HG03439 (cell line): ENCODE results near the gene C21orf91.

Experiments
- ATAC-seq: cut with Tn5 transposase; IDR thresholded peaks from one replicate; pipeline ENCODE4 v1.9.1; 2021; ENCODE audit warnings: mild to moderate bottlenecking, moderate library complexity; ENCODE audit not compliant: unreplicated experiment

Gene C21orf91

DNA sequence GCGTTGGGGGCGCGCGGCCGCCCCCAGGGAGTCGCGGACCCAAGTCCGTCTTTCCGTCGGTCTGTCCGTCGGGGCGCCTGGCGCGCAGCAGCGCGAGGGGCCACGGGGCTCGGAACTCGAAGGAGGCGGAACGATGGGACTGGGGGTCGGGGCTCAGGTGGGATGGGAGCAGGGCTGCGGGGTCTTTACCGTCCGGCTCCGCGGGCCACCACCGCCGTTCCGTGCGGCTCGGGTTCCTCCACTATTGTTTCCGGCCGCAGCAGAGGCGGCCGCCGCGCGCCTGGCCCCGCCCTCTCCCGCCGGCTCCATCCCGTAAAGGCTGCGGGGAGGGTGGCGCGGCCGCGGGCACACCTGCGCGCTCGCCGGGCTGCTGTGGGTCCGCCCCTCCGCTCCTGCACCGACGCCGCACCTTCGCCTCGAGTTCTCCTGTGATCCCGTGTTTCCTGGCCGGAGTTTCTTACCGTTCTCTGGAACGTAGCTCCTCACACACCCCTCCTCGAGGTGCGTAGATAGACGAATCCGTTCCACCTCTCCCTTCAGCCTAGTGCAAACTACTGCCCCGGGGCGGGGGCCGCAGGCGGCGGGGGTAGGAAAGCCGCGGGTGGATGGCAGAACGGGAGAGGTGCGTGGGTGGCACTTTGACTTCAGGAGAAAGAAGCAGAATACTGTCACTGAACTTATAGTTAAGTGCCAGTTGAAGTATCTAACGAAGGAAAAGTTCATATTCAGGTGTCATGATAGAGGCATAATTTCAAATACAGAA lies at the start of gene C21orf91:
Gene C21orf91, minus strand, starts transcription at position 243 of the 763 bp plus-strand sequence. CDS start 1,038 bp downstream, outside the sequence.
- ATAC-seq, result peak; percentile 92

DNA sequence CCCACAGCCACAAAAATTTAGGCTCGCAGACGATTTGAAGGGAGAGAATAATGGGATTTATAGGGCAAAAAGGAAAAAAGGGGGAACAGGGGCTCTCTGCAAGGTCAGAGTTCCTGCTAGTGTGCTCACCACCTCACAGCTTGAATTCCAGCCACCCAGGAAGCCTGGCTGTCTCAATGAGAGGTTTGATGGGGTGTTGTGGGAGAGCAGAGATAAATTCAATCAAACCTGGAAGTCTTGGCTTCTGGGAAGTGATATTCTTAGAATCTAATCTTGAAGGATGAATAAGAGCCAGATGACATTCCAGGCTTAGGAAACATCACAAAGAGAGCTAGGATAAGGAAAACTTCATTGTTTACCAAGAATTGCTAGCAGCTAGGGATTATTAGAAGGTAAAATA lies 47.4 kb upstream of the C21orf91 start:
- no peak for ATAC-seq

DNA sequence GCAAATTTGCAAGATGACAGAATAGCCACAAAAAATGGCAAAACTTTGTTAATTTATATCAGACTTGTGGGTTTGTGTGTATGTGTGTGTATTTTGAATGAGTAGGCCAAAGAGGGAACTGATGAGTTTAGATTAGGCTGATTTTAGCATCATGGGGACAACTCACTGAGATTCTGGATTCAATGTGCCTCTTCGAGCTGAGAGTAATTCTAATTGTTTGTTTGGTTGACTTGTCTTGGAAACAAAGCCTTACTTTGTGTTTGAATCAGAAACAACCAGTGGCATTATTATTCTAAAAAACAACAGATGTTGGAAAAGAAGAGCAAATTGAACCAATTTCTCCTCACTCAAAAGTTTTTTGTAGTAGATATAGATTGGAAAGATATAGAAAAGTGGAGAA lies 40.5 kb upstream of the C21orf91 start:
- ATAC-seq, result no peak

DNA sequence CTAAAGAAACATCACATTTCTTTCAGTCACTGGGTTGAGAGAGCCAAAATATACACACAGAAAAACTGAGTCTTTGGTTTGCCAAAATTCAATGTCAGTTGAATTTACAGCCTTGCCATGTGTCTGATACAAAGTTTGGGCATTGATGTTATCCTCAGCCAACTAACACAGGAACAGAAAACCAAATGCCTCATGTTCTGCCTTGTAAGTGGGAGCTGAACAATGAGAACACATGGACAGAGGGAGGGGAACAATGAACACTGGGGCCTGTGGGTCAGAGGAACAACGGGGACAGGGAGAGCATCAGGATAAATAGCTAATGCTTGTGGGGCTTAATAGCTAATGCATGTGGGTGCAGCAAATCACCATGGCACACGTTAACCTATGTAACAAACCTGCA lies 39.6 kb upstream of the C21orf91 start:
- ATAC-seq, result no peak

DNA sequence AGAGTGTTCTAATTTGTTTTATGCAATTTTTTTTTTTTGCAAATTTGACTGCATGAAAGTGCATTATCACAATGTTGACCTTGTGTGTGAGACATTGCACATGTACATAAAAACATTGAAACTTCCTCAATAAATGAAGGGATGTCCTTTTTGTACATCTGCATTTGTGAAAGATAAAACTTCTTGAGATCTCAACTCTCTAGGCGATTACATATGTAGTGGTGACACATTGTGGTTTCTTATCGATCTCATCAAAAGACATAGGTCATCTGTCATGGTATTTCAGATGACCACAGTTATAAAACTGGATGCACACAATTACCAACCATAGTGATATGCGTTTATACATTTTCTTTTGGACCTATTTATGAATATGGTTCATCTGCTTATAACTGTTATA lies 35.6 kb upstream of the C21orf91 start:
- no peak for ATAC-seq

DNA sequence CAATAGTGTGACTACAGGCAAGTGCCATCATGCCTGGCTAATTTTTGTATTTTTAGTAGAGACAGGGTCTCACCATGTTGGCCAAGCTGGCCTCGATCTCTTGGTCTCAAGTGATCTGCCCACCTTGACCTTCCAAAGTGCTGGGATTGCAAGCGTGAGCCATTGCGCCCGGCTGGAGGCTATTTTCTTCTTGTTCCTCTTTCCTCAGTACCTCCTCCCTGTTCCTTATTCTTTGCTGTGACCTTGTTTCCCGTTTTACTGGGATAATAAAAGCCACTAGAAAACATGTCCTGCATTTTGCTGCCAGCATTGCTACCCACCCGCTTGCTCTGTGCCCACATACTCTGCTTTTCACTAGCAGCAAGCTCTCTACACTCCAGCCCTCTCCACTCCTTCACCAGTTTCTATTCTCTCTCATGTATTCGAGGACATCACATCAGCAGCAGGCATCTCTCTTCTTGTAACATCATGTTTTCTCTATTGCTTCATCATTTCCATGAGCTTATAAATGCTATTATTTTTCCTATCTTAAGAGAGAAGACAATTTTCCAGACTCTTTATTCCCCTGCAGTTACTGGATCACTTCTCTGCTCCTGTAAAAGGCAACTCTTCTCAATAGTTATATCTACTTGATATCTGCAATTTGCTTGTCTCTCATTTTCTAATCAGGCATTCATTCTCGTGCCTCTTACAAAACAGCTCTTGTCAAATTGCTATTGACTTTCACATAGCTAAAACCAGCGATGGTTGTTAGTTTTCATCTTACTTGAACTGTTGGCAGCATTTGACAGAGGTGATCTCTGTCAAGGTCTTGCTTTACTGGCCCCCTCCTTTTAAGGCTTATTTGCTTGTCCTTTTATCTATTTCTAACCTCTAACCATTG lies 34.5 kb upstream of the C21orf91 start:
- ATAC-seq, result no peak

DNA sequence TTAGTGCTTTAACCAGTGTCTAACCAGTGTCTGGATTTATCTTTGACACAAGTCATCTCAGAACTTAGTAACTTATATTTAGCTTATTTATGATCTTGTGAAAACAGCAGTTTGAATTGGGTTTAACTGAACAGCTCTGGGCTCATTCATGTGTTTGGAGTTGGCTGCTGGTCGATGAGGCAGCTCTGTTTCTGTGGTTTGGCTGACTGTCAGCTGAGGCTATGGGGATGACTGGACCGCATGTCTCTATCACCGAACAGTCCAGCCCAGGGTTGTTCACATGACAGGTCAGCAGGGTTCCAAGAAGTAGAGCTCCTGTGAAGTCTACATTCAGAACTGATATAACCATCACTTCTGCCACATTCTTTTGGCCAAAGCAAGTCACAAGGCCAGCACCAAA lies 29.1 kb upstream of the C21orf91 start:
- peak; percentile 97 for ATAC-seq

DNA sequence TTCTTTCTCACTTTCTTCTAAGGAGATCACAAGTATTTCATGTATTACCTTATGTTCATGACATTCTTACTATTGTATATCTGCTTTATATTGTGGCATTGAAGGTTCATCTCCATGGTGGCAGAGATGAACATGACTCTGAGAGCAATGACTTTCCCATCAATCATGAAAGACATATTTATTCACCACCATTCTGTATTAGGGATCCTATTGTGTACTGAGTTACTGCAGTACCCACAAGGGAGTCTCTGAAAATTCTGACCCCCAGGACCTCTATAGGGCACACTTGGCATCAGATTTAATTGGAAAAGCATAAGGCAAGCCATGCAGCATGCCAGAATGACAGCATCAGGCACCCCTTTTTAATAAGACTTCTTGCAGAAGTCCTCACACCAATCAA lies 21.9 kb upstream of the C21orf91 start:
- ATAC-seq, result no peak

DNA sequence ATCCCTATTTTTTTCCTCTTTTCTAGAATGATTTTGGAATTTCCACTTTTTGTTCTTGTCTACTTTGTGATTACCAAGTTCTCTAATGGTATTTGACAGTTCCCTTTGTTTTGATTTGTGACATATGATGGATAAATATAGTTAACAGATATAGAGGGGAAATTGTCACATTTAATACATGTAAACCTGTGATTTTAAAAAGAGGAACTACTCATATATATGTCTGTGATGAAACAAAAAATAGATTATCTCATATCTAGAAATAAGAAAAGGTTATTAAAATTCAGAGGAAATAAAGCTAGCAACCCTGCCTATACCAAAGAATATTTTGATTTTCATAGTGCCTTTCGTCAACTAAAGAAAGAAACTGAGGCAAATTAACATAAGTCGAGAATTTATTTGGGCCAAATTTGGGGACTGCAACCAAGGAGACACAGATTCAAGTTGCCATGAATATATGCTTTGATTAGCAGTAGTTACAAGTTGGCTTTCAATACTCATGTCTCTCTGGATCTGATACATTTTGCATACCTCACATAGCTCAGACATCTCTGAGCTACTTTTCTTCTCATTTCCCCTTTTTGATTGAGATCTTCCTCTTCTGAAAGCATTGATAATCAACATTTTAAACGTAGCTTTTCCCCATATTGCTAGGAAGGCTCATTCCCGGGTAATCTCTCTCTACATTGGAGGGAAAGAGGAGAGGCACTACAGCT lies 15.6 kb upstream of the C21orf91 start:
- ATAC-seq, result no peak

DNA sequence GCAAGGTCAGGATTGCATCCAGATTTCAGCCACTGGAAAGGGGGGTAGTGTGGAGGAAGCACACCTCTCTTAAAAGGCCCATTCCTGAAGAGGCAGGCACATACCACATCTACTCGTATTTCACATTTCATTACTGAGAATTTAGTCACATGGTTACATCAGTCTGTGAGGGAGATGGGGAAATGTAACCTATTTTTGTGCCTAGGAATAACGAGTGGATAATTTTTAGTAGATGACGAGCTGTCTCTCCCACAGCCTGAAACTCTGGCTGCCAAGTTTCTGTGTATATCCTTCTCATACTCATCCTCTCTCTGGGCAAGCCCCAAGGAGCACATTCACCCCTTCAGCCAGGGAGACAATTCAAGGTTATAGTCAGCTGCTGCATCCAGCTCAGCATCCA lies 10.3 kb upstream of the C21orf91 start:
- no peak for ATAC-seq

DNA sequence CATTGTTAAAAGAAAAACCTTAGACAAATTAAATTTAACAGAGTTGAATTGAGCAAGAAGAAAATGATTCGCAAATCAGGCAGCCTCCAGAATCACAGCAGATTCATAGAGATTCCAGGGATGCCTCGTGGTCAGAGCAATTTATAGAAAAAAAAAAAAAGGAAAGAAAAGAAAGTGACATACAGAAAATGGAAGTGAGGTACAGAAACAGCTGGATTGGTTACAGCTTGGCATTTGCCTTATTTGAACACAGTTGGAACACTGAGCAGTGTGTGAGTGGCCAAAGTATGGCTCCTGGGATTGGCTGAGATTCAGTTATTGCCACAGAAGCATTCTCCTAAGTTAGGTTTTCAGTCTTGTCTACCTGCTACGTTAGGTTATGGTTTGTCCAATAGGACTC lies 9.1 kb upstream of the C21orf91 start:
- ATAC-seq, result no peak

DNA sequence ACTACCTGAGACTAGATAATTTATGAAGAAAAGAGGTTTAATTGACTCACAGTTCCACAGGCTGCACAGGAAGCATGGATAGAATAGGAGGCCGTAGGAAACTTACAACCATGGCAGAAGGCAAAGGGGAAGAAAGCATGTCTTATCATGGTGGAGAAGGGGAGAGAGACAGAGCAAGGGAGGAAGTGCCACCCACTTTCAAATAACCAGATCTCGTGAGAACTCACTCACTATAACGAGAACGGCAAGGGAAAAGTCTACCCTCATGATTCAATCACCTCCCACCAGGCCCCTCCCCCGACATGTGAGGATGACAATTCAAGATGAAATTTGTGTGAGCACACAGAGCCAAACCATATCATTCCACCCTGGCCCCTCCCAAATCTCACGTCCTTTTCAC lies 4.7 kb upstream of the C21orf91 start:
- no peak for ATAC-seq

DNA sequence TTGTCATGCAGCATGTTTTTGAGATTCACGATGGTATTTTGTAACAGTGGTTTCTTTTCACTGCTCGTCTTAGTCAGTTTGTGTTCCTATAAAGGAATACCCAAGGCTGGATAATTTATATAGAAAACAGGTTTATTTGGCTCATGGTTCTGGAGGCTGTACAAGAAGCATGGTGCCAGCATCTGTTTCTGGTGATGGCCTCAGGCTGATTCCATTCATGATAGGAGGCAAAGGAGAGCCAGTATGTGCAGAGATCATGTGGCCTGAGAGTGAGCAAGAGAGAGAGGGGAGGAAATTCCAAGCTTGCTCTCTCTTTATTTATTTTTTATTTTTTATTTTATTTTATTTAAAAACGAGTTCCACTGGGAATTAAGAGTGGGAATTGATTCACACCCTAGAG lies 2.0 kb upstream of the C21orf91 start:
- ATAC-seq, result no peak

DNA sequence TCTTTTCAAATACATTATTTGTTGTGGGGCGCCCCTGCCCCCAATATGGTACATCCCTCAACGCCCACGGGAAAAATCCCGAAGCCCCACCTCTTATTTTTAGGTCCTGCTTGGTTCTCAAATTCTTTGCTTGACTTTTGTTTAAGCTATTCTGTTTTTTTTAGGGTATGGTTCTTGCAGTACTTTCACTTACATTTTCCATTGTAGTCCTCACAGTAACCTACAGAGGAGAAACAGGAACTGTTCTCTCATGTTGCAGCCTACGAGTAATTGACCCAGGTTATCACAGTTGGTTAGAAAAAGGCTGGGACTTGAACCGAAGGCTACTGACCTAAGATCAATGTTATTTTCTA lies 697 bp upstream of the C21orf91 start:
- peak; percentile 56 for ATAC-seq

DNA sequence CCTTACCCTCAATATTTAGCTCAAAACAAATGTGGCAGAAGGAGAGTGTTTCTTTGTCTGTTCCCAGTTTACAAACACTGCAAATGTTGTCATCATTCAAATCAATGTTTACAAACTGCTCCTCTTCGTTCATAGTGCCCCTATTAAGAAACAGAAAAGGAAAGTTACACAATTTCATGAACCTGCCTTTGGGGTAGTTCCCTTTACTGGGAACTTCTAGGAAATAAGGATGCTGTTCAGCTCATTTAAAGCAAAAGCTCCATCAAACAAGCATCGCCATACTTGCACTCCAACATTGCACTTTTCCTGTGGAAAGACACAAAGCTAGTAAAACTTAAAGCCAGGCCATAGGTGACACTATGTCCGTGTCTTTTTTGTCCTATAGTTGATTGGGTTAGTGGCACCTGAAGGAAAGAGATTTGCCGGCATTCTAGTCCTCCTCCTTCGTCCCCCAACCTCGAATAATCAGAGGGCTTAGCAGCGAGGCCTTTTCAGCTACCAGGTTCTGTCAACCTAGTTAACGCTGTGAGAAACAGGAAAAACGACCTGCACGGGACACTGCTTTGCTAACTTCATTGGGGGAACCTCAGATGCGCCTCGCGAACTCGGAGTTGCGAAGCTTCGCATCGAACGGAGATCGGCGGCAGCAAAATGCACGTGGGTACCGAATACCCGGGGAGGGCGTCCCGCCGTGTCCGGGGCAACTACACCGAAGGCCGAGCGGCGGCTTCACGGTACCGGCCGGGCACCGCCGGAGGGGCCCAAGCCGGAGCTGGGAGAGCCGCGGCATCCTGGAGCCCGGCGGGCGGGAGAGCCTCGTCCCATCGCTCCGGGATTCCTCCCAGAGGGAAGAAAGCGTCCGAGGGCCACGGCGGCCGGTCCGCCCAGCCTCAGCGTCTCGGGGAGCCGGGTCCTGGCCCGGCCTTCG lies 706 bp downstream of the C21orf91 start:
- ATAC-seq, result peak; percentile 12

DNA sequence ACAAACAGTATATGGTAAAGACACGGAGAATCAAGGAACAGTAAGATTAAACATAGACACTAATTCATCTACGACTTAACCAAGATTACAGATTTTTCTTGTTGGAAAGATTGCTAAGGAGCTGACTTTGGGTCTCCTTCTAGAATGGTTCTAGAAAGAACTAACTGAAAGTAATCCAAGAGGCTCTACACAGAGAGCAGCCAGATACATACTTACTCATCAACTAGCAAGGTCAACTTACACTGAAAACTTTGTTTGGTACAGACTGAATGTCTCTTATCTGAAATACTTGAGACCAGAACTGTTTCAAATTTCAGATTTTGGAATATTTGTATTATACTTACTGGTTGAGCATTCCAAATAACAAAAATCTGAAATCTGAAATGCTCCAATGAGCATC lies 5.8 kb downstream of the C21orf91 start:
- no peak for ATAC-seq

DNA sequence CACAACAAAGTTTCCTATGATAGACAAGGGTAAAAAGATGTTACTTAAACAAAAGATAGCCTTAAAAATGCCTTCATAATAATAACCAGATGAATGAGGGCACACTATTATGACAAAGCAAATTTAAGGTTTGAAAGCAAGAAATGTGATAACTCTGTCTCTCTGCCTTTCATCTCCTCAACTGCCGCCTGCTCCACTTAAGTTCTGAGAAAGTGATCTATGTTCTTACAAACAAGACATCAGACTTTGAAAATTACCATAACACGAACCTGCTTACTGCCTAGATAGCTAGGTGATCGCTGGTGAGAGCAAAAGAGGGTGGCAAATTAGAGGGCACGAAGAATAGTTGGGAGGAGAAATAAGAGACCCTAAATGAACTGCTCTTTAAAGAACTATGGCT lies 13.2 kb downstream of the C21orf91 start:
- ATAC-seq, result no peak

DNA sequence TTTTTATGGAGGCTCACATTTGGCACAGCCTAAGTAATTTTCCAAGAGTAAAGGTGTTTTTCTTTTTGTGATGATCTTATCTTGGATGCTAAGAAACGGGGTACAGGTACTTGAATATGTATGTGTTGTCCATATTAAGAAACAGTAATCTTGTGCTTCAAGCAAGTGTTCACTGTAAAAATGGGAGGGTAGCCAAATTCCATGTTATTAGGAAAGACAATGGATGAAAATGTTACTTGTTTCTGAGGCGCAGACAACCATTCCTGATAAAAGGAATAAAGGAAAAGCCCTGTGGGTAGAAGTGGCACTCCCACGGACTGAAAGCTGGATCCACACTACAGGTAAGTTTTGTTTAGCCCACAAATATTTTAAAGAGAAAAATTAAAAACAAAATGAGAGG lies 15.6 kb downstream of the C21orf91 start:
- ATAC-seq, result no peak

DNA sequence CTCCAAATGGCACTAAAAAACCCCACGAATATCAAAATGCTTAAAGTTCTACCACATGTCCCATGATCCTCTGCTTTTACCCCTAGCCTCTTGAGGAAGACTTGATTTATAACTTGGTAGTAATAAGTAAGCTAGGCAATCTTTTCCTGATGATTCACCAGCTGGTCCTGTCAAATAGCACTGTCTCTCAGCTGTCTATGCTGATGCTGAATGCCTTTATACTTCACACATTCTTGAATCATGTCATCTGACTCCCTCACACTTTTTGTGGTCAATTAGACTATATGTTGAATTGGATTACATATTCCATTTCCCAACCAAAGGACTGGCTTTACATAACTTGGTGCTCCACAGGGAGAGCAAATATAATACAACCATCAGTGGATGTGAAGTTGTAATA lies 16.6 kb downstream of the C21orf91 start:
- ATAC-seq, result no peak

DNA sequence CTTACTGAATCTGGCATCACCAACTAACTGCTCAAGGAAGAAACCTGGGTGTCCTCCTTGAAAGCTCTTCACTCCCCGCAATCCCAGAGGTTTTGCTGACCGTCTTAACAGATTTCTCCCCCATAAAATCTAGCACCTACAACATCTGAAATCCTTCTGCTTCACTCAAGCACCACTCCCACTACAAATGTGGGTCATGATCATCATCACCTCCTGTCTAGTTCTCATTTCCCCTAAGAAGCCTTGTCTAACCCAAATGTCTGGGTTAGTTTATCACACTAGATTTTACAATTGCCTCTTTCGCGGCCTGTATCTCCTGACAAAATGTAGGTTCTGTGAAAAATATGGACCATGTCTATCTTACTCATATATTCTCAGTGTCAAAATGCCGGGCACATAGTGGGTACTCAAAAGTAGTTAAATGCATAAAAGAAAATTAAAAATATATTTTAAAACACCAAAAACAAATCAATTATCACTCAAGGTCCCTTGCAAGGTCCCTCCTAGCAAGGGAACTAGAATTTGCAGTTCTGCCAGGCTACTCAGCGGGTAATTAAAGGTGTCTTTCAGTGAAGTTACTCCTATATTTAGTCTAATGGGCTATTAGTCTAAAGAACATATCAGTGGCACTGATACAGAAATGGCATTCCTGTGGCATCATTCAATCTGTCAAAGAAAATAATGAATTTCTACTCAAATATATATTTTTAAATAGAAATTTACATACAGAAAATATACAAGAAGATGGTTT lies 19.6 kb downstream of the C21orf91 start:
- no peak for ATAC-seq
